Stimulated activated naive CD8-positive, alpha-beta T cell treated with anti-CD3 and anti-CD28 coated beads, Interleukin-15, Interleukin-2, amounts not matched to agents 100 U/mL and 50 U/mL, for 24 hours (primary cell): ENCODE data around the gene ANKRD49.
"Not testable (repeated sequence)": the region's sequence is repeated elsewhere in the genome, so short reads cannot be mapped to it uniquely, and the experiment has no call there.

Experiments
- ATAC-seq: fragments of 150-1000 bp; cut with Tn5 transposase; one replicate; pipeline ENCODE4 v1.10.0; 2021
- DNase-seq: peaks from one replicate; pipeline ENCODE4 v3.0.0; 2021

ANKRD49 gene

GRCh38 chr11:94493281-94494125 lies at the start of gene ANKRD49, which contains the start of gene MRE11:
TSS of gene ANKRD49 (plus strand) at chr11:94493984. CDS start at chr11:94496694, 2,710 bp downstream.
TSS of gene MRE11 (minus strand) at chr11:94493844. CDS start at chr11:94492801, 1,043 bp downstream.
- DNase-seq (peak; percentile 93), ATAC-seq (peak; percentile 100)

- no peak for DNase-seq
- ATAC-seq, result no peak
These were observed 48.1 kb upstream of the ANKRD49 start for GRCh38 chr11:94445641-94446040.

GRCh38 chr11:94447149-94447548 lies 46.6 kb upstream of the ANKRD49 start:
- no peak for ATAC-seq

GRCh38 chr11:94449029-94449428 lies 44.8 kb upstream of the ANKRD49 start:
- no peak for ATAC-seq

More at GRCh38 chr11:94447149-94447548, 46.6 kb upstream of the ANKRD49 start:
- DNase-seq, result no peak

GRCh38 chr11:94449437-94449836 lies 44.3 kb upstream of the ANKRD49 start:
- ATAC-seq (no peak), DNase-seq (no peak)

More at GRCh38 chr11:94449029-94449428, 44.8 kb upstream of the ANKRD49 start:
- no peak for DNase-seq

GRCh38 chr11:94450048-94450447 lies 43.7 kb upstream of the ANKRD49 start:
- ATAC-seq (no peak), DNase-seq (no peak)

GRCh38 chr11:94452988-94453387 lies 40.8 kb upstream of the ANKRD49 start:
- ATAC-seq (no peak), DNase-seq (no peak)

GRCh38 chr11:94454301-94454700 lies 39.5 kb upstream of the ANKRD49 start:
- ATAC-seq (no peak), DNase-seq (no peak)

- ATAC-seq, result peak; percentile 36
- DNase-seq, result no peak
These were observed 37.9 kb upstream of the ANKRD49 start for GRCh38 chr11:94455861-94456260.

- DNase-seq, result no peak
- no peak for ATAC-seq
These were observed 36.4 kb upstream of the ANKRD49 start for GRCh38 chr11:94457118-94458029.

- no peak for DNase-seq
- ATAC-seq, result no peak
These were observed 34.2 kb upstream of the ANKRD49 start for GRCh38 chr11:94459576-94459975.

- DNase-seq, result no peak
- ATAC-seq, result no peak
These were observed 24.4 kb upstream of the ANKRD49 start for GRCh38 chr11:94469416-94469815.

GRCh38 chr11:94472916-94473799 lies 20.6 kb upstream of the ANKRD49 start:
- no peak for ATAC-seq
- no peak for DNase-seq

GRCh38 chr11:94477624-94478023 lies 16.2 kb upstream of the ANKRD49 start:
- DNase-seq, result no peak
- no peak for ATAC-seq

GRCh38 chr11:94481342-94481741 lies 12.4 kb upstream of the ANKRD49 start:
- DNase-seq (no peak), ATAC-seq (no peak)

GRCh38 chr11:94486068-94486467 lies 7.7 kb upstream of the ANKRD49 start:
- DNase-seq (no peak), ATAC-seq (no peak)

- peak; percentile 71 for ATAC-seq
- DNase-seq, result no peak
These were observed 419 bp downstream of the ANKRD49 start for GRCh38 chr11:94494126-94494680.

- no peak for DNase-seq
- no peak for ATAC-seq
These were observed 6.4 kb downstream of the ANKRD49 start for GRCh38 chr11:94500181-94500580.

- no peak for ATAC-seq
- DNase-seq, result no peak
These were observed 7.7 kb downstream of the ANKRD49 start for GRCh38 chr11:94501522-94501921.

- ATAC-seq, result peak; percentile 40
- DNase-seq, result no peak
These were observed 11.0 kb downstream of the ANKRD49 start for GRCh38 chr11:94504689-94505293.

GRCh38 chr11:94506513-94506912 lies 12.7 kb downstream of the ANKRD49 start:
- DNase-seq, ATAC-seq: not testable (repeated sequence)
